Trophoblast cell (in vitro differentiated cells and primary cell): ENCODE data around the gene ARHGEF39.

ENCODE experiments used
- DNase-seq, 2 donors: peaks; one replicate each; pipeline ENCODE4 v3.0.0-alpha.2; 2016
- H2AFZ ChIP-seq: 2 replicates; pipeline ENCODE4 v1.6.1; 2013; ENCODE audit warnings: low read length, moderate library complexity, mild to moderate bottlenecking; ENCODE audit not compliant: insufficient read depth, poor library complexity
- H2AK5ac ChIP-seq: 2 replicates; pipeline ENCODE4 v1.6.1; 2013; ENCODE audit warnings: mild to moderate bottlenecking, low read length
- H2BK120ac ChIP-seq: 2 replicates; pipeline ENCODE4 v1.6.1; 2013; ENCODE audit warnings: low read length, mild to moderate bottlenecking, moderate library complexity; ENCODE audit not compliant: insufficient read depth, poor library complexity
- H2BK12ac ChIP-seq: 2 replicates; pipeline ENCODE4 v1.6.1; 2013; ENCODE audit warnings: mild to moderate bottlenecking, low read length, moderate library complexity
- H2BK5ac ChIP-seq: 2 replicates; pipeline ENCODE4 v1.6.1; 2013; ENCODE audit warnings: low read length, low read depth, moderate library complexity, mild to moderate bottlenecking; ENCODE audit not compliant: poor library complexity
- H3K14ac ChIP-seq: 2 replicates; pipeline ENCODE4 v1.6.1; 2013; ENCODE audit warnings: mild to moderate bottlenecking, low read length
- H3K18ac ChIP-seq: 2 replicates; pipeline ENCODE4 v1.6.1; 2013; ENCODE audit warnings: mild to moderate bottlenecking, low read length
- H3K23ac ChIP-seq: 2 replicates; pipeline ENCODE4 v1.6.1; 2013; ENCODE audit warnings: low read length
- H3K27ac ChIP-seq: 2 replicates; pipeline ENCODE4 v1.5.1; 2013; ENCODE audit warnings: low read depth, mild to moderate bottlenecking, inconsistent platforms, low read length, moderate library complexity
- H3K27me3 ChIP-seq: 2 replicates; pipeline ENCODE4 v1.6.1; 2013; ENCODE audit warnings: inconsistent platforms, mild to moderate bottlenecking, low read length, moderate library complexity; ENCODE audit not compliant: insufficient read depth
- H3K36me3 ChIP-seq, 2 experiments: 1 replicate in 1 of 2; 2 replicates in 1 of 2; pipeline ENCODE4 v1.6.1; 2013; ENCODE audit warnings: low read length in 2 of 2, mild to moderate bottlenecking in 2 of 2, moderate library complexity in 1 of 2; ENCODE audit not compliant: insufficient read depth in 2 of 2, control insufficient read depth in 1 of 2
- H3K4ac ChIP-seq: 2 replicates; pipeline ENCODE4 v1.6.1; 2013; ENCODE audit warnings: low read depth, mild to moderate bottlenecking, low read length, moderate library complexity
- H3K4me1 ChIP-seq, 2 experiments: 1 replicate in 1 of 2; 2 replicates in 1 of 2; pipeline ENCODE4 v1.6.1; 2013; ENCODE audit warnings: low read length in 2 of 2, mild to moderate bottlenecking in 2 of 2, moderate library complexity in 1 of 2; ENCODE audit not compliant: insufficient read depth in 2 of 2, control insufficient read depth in 1 of 2
- H3K4me2 ChIP-seq: 2 replicates; pipeline ENCODE4 v1.6.1; 2013; ENCODE audit warnings: inconsistent platforms, mild to moderate bottlenecking, low read length, moderate library complexity
- H3K4me3 ChIP-seq: 2 replicates; pipeline ENCODE4 v1.5.1; 2013; ENCODE audit warnings: mild to moderate bottlenecking, low read depth, low read length, inconsistent platforms
- H3K79me1 ChIP-seq: one replicate; pipeline ENCODE4 v1.6.1; 2013; ENCODE audit warnings: low read length
- H3K79me2 ChIP-seq: 2 replicates; pipeline ENCODE4 v1.6.1; 2013; ENCODE audit warnings: low read length, mild to moderate bottlenecking; ENCODE audit not compliant: control insufficient read depth, insufficient read depth, poor library complexity
- H3K9ac ChIP-seq: 2 replicates; pipeline ENCODE4 v1.6.1; 2013; ENCODE audit warnings: mild to moderate bottlenecking, low read length
- H3K9me3 ChIP-seq: 2 replicates; pipeline ENCODE4 v1.6.1; 2013; ENCODE audit warnings: low read depth, mild to moderate bottlenecking, control low read depth, inconsistent platforms, low read length; ENCODE audit not compliant: insufficient read depth
- H4K12ac ChIP-seq: 2 replicates; pipeline ENCODE4 v1.6.1; 2013; ENCODE audit warnings: low read depth, mild to moderate bottlenecking, low read length, moderate library complexity
- H4K8ac ChIP-seq: 2 replicates; pipeline ENCODE4 v1.6.1; 2013; ENCODE audit warnings: low read depth, mild to moderate bottlenecking, low read length, moderate library complexity
- H4K91ac ChIP-seq: one replicate; pipeline ENCODE4 v1.6.1; 2013; ENCODE audit warnings: low read depth, mild to moderate bottlenecking, low read length, moderate library complexity
- WGBS: extraction: QIAGEN DNeasy Blood & Tissue Kit; methylation state at CpG from one replicate; pipeline ENCODE4 v1.1.7; 2013; ENCODE audit warnings: missing lambda C conversion rate; ENCODE audit not compliant: insufficient read length, insufficient coverage; ENCODE audit errors: extremely low coverage; 5-methylcytosine and 5-hydroxymethylcytosine counted together

Gene ARHGEF39

DNA sequence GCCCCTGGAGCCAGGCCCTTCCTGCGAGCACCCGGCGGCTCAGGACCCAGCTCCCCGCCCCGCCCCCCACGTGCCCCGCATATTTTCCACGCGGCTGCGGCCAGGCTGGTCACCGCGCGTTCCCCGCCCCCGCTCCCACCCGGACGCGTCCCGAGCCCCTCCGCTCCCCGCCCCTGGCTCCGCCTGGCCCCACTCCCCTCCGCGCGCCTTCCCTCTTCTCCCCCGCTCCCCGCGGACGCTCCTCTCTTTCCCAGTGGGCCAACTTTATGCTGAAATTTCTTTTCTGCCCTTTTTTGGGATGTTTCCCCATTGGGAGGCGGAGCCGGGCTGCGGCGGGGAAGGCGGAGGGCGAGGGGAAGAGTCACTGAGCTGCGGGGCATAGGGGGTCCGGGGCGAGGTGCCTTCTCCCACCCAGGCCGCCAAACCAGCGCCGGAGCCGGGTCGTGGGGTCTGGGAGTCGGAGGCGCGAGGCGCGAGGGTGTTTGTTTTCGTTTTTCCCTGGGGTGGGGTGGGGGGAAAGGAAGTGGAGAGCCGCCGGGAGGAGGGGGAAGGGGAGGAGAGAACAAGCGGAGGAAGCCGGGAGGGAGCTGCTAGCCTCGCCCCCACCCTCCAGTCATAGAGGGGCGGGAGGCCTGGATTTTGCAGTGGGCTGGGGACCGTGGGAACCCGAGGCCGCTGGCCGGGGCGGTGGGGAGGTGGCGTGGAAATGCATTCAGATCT, 25.8 kb upstream of the ARHGEF39 start:
- Histone ChIP-seq H3K18ac (peak overlapping the region; percentile 90), H2AFZ (peak overlapping the region; percentile 43), H3K27me3 (no peaks in the 10 kb centered on the region), H3K4me3 (peak overlapping the region; percentile 65), H3K4ac (peak overlapping the region; percentile 4), H4K12ac (peak overlapping the region; percentile 49), H3K36me3 (peaks cover 7 to 8% of the 10 kb centered on the region in 2 experiments), H2AK5ac (no peak overlapping the region), H3K14ac (peak overlapping the region; percentile 88), H3K27ac (peak overlapping the region; percentile 91), H2BK5ac (peak overlapping the region; percentile 51), H2BK12ac (peak overlapping the region; percentile 1), H3K79me1 (peaks cover 20% of the 10 kb centered on the region), H4K91ac (peak overlapping the region; percentile 85), H3K9ac (peak overlapping the region; percentile 79), H3K9me3 (no peaks in the 10 kb centered on the region), H2BK120ac (peak overlapping the region; percentile 97), H3K4me2 (peak overlapping the region; percentile 68), H3K79me2 (peaks cover 14% of the 10 kb centered on the region), H3K4me1 (peaks cover 16 to 24% of the 10 kb centered on the region in 2 experiments), H3K23ac (no peak overlapping the region), H4K8ac (peak overlapping the region; percentile 69)
- DNase-seq: peak; percentile 25 to 55
- no CpG with 5 or more reads among the region's 61 CpGs for WGBS

DNA sequence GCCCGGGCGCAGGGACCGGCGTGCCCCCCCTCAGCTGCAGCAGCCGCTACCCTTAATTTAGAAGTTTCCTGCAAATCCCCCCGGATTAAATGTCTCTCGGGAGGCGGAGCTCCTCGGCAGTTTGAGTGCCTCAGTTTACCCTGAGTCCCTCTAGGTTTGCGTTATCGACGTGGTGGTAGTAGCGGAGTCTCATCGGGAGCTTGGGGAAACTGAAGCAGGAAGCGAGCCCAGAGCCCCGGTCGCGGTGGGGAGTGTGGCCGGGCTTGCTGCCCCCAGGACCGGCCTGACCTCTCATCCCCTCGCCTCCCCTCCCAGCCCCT, 25.3 kb upstream of the ARHGEF39 start:
- H3K36me3 ChIP-seq: peaks cover 12 to 13% of the 10 kb centered on the region in 2 experiments
- H3K4me2 ChIP-seq: peak overlapping the region; percentile 68
- peak overlapping the region; percentile 90 for H3K18ac ChIP-seq
- peak overlapping the region; percentile 13 for H3K9ac ChIP-seq
- no CpG with 5 or more reads among the region's 21 CpGs for WGBS
- peak overlapping the region; percentile 64 for H4K8ac ChIP-seq
- H2BK12ac ChIP-seq: peak overlapping the region; percentile 8
- H3K27ac ChIP-seq: peak overlapping the region; percentile 91
- H3K23ac ChIP-seq: no peak overlapping the region
- DNase-seq: no peak
- H3K4me3 ChIP-seq: peak overlapping the region; percentile 65
- H3K79me2 ChIP-seq: peaks cover 14% of the 10 kb centered on the region
- peak overlapping the region; percentile 43 for H2AFZ ChIP-seq
- H2BK120ac ChIP-seq: peak overlapping the region; percentile 97
- H2BK5ac ChIP-seq: peak overlapping the region; percentile 51
- no peaks in the 10 kb centered on the region for H3K27me3 ChIP-seq
- peak overlapping the region; percentile 85 for H4K91ac ChIP-seq
- no peaks in the 10 kb centered on the region for H3K9me3 ChIP-seq
- peak overlapping the region; percentile 49 for H3K4ac ChIP-seq
- peak overlapping the region; percentile 63 for H4K12ac ChIP-seq
- peak overlapping the region; percentile 64 for H2AK5ac ChIP-seq
- H3K4me1 ChIP-seq: peaks cover 16 to 24% of the 10 kb centered on the region in 2 experiments
- H3K14ac ChIP-seq: peak overlapping the region; percentile 88
- H3K79me1 ChIP-seq: peaks cover 20% of the 10 kb centered on the region

DNA sequence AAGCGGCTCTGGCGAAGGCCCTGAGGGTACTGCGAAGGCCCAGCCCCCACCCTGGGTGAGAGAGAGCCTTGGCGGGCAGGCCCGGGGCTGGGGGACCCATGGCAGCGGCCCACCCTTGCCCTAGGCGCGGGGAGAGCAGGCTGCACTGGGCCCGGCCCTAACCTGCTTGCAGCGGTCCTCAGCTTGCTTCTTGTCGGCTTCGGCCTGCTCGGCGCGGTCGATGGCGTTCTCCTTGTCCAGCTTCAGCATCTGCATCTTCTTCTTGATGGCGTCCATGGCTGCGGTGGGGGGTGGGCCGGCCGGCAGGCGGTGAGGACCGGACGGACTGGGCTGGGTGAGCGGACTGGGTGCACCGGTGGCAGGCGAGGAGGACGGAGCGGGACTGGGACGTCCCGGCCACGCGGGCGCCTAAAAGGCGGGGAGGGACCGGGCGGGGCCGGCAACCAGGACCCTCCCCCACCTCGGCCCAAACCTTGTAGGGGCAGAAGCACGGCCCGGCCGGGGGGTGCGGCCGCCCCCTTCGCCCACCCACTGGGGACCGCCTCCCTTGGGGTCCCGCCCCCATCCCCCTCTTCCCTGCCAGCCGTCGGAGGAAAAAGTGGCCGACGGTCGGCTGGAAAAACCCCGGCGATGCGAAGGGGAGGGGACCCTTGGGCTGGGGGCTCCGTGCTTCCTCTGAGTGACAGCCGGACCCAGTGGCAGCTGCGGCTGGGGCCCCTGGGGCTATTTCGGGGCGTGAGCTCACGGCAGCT, 24.7 kb upstream of the ARHGEF39 start, which contains the start of gene TPM2:
Gene TPM2, minus strand, starts transcription at position 384 of the 752 bp plus-strand sequence. Its CDS starts 108 bp downstream, at position 276.
- peak within 1 kb of the TSS; percentile 91 for H3K27ac ChIP-seq
- no peak within 1 kb of the TSS for H3K23ac ChIP-seq
- peak within 1 kb of the TSS; percentile 85 for H4K8ac ChIP-seq
- WGBS: no CpG with 5 or more reads among the region's 61 CpGs
- H3K79me1 ChIP-seq: peaks cover 20% of the 10 kb centered on the region
- H2BK5ac ChIP-seq: peak within 1 kb of the TSS; percentile 76
- peak within 1 kb of the TSS; percentile 87 for H3K9ac ChIP-seq
- peak within 1 kb of the TSS; percentile 51 for H2BK12ac ChIP-seq
- H3K14ac ChIP-seq: peak within 1 kb of the TSS; percentile 95
- peak within 1 kb of the TSS; percentile 72 for H2AFZ ChIP-seq
- H4K12ac ChIP-seq: peak within 1 kb of the TSS; percentile 69
- H2BK120ac ChIP-seq: peak within 1 kb of the TSS; percentile 97
- H2AK5ac ChIP-seq: peak within 1 kb of the TSS; percentile 90
- peak; percentile 40 to 52 for DNase-seq
- peaks cover 17 to 18% of the 10 kb centered on the region in 2 experiments for H3K36me3 ChIP-seq
- peaks cover 14% of the 10 kb centered on the region for H3K79me2 ChIP-seq
- peak within 1 kb of the TSS; percentile 96 for H3K18ac ChIP-seq
- H3K4me1 ChIP-seq: peaks cover 16 to 24% of the 10 kb centered on the region in 2 experiments
- H3K4ac ChIP-seq: peak within 1 kb of the TSS; percentile 92
- H3K4me3 ChIP-seq: peak within 1 kb of the TSS; percentile 87
- H4K91ac ChIP-seq: peak within 1 kb of the TSS; percentile 87
- H3K9me3 ChIP-seq: no peaks in the 10 kb centered on the region
- H3K4me2 ChIP-seq: peak within 1 kb of the TSS; percentile 68
- H3K27me3 ChIP-seq: no peaks in the 10 kb centered on the region
